GM18858 (cell line): ENCODE measurements around the gene STRIP1.

Experiments
- ATAC-seq: cut with Tn5 transposase; IDR thresholded peaks from one replicate; pipeline ENCODE4 v1.9.1; 2021; ENCODE audit not compliant: unreplicated experiment

Gene STRIP1, protein sequence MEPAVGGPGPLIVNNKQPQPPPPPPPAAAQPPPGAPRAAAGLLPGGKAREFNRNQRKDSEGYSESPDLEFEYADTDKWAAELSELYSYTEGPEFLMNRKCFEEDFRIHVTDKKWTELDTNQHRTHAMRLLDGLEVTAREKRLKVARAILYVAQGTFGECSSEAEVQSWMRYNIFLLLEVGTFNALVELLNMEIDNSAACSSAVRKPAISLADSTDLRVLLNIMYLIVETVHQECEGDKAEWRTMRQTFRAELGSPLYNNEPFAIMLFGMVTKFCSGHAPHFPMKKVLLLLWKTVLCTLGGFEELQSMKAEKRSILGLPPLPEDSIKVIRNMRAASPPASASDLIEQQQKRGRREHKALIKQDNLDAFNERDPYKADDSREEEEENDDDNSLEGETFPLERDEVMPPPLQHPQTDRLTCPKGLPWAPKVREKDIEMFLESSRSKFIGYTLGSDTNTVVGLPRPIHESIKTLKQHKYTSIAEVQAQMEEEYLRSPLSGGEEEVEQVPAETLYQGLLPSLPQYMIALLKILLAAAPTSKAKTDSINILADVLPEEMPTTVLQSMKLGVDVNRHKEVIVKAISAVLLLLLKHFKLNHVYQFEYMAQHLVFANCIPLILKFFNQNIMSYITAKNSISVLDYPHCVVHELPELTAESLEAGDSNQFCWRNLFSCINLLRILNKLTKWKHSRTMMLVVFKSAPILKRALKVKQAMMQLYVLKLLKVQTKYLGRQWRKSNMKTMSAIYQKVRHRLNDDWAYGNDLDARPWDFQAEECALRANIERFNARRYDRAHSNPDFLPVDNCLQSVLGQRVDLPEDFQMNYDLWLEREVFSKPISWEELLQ

DNA sequence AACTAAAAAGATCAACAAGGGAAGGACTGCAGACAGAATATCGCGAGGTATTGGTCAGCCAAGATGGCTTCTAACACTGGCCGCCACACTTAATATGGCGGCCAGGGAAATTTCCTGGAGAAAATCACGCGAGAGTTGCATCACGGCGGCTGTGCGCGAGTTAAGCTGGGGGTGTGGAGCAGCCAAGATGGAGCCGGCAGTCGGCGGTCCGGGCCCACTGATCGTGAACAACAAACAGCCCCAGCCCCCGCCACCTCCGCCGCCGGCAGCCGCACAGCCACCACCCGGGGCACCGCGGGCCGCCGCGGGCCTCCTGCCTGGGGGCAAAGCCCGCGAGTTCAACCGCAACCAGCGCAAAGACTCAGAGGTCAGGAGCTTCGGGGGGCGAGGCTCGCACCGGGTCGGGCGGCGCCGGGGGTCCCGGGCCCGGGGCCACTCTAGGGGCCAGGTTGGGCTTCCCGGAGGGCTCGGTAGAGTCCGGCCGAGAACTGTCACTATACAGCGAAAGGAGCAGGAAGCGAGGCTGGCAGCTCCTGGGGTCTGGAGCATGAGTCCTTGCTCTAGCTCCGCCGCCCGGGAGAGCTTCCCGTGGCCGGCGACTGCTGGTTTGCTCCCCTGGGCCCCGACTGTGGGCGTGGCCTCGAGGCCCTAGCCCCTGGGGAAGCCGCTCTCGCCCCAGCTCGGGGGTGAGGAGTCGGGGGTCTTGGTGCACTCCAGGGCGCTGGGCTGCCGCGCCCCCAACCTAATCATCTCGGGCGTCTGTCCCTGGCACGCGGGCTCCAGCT, at the start of gene STRIP1:
Gene STRIP1 (plus strand): TSS at position 174 of the 785 bp plus-strand sequence. CDS start 14 bp downstream, at position 188.
- ATAC-seq: peak; percentile 81

DNA sequence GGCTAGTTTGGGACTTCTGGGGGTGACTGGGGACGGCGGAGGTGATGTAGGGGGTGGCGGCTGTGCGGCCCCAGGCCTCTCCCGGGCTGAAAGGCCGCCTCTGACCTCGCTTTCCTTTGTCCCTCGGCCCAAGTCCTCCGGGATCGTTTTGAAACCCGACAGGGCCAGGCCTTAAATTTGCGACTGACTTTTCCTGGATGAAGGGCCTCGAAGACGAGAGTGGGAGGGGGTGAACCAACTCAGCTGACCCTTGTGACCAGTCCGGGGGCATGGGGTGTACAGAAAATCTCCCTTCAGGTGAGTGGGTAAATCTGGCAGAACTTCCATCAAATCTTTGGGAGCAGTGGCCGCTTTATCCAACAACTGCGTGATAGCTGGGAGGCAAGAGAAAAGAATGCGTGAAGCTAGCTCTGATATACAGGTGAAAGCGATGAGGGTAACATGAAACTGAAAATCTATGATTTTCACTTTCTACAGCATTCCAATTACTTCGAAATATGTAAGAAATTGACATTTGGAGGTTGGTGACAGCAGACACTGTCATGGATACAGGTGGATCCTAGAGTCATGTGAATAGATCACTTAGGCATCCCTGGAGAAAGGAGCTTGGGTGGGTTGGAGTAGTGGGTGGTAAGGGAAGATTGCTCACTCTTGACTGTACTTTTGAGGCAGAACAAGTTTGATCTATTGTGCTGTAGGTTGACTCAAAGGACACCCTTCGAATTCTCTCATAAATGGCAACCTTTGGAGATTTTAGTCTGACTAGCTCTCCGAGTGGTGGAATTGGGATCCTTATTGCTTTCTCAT, 49.0 kb upstream of the STRIP1 start:
- ATAC-seq: no peak

DNA sequence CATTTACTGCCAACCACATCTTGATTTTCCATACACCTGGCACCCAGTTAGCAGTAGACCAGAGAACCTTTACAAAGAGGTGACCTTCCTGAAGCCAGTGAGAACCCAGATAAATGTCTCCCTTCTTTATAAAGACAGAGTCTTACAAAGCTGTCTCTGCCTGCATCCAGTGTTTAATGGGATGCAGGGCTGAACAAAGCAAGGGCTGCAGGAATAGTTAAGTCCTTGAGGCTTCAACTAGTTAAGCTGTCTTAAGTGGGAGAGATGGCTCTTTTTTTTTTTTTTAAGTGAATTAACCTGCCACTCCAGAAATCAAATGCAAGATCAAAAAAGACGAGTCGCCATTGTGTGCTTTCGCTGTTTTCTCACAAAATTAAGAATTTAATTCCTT, 48.4 kb upstream of the STRIP1 start:
- ATAC-seq: no peak

DNA sequence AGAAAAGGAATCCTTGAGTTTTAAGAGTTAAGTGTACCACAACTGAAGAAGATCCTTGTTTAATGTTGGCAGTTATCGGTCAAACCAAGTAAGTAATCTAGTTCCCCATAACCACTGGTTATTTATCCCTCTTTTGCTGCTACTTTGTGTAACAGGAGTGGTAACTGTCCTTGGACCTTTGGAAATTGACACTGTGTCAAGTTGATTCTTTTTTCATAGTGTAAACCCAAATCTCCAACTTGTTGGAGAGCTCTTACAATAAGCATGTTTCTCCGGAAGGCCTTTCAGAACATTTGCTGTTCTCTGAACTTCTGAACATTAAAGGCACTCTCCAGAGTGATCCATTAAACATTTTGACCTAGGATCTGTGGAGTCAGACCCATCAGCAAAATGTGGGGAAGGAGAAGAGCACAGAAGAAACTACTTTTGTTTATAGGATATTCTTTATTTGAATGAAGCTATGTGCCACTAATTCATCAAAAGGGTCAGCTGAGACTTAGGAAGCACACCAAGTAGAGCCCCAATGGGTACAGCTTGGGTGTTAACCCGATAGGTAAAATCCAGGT, 46.0 kb upstream of the STRIP1 start:
- ATAC-seq: no peak

DNA sequence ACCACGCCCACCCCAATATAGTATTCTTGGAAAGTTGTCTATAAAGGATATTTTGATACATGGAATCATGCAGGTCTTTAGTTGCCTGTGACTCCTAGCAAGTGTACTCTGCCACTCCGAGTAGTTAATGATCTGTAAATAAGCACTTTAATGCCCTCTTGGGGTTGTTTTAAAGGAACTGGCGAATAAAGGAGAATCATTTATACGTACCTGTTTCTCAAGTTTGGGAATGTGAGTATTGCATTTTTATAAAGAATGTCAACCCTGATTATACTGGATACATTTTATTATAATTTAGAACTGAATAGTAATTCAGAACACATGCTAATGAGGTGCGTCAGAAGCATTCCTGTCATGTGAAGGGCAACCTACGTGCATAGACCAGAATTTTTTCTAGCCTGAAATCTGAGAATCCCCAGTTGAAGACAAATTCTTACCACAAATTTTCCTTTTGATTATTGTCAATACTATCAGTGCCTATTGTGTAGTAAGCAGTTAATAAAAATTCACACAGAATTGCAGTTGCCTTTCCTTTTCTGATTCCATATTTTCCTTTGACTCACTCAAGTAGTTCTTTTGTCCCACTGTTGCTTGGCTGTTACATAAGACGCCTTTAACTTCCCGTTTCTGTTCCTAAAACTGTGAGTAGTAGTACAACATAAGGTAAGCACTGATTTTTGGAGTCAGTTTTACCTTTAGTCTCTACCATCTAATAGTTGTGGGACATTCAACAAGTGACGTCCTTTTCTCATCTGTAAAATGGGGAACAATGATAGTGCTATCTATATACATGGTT, 44.7 kb upstream of the STRIP1 start:
- ATAC-seq: no peak

DNA sequence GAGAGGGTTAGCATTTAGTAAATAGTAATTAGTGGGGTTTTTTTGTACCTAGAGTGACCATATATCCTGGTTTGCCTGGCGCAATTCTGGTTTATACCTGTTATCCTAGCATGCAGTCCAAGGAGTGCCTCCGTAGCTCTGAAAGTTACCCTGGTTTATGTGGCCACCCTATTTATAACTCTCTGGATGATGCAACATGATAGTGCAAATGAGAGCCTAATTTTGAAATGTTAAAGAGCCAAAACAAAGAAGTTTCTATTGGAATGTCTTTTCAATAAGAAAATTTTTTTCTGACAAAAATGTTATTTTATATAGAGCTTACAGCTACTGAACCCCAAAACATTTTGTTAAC, 44.1 kb upstream of the STRIP1 start:
- no peak for ATAC-seq

DNA sequence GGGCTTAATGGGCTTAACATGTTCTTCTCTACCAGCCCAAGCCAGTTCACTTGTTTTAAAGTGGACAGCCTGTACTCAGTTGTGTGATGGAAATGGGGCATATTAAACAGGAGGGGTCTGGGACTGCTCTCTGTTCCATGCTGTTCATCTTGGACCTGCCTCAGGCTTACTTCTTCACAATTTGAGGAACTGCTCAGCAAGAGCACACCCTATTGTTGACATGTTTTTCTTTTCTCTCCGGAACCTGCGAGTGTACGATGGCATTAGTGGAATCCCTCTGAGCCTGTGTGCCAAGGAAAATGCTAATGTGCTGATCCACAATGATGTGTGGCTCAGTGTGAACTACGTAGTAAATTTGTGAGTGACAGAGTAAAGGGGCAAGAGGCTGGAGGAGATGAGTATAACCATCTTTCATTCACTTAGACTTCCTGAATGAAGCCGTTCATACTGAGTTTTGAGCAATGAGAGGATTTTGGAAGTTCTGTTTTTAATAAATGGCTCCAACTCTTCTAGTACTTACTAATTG, 43.0 kb upstream of the STRIP1 start:
- no peak for ATAC-seq

DNA sequence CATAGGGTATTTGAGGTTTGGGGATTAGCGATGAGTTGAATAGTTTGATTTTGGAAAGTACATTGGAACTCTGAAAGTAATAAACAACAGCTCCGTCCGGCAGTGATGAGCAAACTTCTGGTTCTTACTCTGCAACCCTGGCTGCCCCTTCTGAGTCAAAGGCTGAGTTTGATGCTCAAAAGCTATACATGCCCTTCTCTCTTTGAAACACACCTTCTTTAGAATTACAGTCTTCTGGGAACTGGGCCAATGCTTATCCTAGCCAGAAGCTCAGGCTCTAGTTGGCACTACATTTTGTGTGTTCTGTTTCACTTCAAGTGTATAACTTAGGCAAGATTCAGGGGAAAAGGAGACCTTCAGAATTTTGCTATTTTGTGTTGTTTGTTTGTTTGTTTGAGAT, 40.5 kb upstream of the STRIP1 start:
- no peak for ATAC-seq

DNA sequence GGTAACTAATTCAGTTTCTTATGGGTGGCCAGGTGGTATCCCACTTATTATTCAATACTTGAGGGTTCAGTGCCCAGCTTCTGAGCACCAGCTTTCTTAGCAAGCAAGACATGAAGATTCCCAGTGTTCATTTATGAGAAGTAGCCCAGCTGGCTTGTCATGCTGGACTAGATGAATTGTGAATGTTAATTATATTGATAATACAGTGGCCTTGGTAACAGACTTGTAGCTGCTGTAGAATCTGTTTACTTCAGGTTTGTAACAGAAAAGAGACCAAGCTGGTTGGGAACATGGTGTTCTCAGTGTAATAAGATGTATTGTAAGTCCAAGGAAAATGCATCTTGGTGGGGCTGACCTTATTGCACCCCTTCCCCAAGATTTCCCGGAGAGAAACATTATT, 39.8 kb upstream of the STRIP1 start:
- ATAC-seq: no peak

DNA sequence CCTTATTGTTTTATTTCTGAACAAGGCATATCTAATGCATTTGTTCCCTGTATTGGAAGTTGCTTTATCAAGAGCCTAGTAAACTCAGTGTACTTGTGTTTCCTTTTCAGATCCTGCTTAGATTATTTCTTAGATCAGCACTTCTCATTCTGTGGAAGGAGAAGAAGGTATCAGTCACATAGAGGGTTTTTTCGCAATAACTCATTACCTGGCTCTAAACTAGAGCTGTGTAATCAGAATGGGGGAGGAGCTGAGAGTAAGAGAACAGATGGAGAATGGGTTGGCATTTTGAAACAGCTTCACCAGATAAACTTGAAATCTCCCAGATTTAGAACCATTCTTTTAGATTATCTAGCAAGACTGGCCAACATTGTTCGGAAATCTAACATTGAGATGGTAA, 38.9 kb upstream of the STRIP1 start:
- no peak for ATAC-seq

DNA sequence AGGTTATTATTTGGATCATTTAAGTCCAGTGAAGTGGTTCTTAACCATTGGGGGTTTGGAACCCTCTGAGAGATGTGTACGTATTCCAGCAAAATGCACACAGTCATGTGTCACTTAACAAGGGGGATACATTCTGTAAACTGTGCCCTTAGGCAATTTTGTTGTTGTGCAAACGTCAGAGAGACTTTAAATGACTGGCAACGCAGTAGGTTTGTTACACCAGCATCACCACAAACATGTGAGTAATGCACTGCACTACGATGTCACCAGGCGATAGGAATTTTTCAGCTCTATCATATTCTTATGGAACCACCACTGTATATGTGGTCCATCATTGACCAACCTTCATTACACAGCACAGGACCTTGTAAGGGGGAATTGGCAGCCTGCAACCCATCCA, 37.9 kb upstream of the STRIP1 start:
- no peak for ATAC-seq

DNA sequence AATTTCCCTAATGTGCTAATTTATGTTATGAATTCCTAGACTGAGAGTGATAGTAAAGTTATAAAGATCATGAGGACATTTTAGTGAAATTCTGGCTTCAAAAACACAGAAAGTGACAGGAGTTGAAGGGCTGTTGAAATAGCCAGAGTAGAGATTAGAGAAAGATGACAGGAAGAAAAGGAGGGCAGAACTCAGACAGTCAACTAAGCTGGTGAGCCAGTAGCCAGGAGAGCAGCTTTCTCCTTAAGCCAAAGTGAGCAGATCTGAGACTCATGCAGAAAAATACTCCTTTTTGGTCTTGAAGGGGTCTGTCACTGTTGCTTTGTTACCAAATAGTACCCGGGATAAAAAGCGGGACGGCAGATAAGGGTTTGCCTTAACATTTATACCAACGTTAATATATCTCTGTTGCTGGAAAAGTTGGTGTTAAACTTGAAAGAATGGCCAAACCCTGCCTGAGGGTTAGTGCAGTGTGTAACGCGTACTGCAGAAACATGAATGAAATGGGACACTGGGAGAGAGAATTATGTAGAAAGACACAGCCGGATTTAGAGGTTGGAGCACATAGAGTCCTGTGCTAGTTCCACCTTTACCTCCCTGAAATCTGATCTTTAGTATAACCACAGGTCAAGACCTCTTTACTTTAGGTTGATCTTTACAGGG, 37.1 kb upstream of the STRIP1 start:
- no peak for ATAC-seq

DNA sequence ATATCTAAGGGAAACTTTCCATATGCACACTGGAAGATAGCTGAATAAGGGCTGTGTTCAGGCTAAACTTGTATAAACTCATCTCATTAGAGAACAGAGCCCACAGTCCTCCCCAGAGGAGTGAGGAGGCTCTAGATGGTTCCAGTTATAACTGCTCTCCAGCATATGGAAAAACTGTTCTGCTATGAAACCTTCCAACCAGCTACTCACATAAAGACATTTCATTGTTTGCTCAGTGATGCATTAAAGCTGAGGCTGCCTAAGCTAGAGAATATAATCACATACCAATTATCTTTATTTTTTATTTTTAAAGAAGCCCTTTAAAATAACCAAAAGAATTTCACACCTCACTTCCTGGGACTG, 36.6 kb upstream of the STRIP1 start:
- ATAC-seq: no peak

DNA sequence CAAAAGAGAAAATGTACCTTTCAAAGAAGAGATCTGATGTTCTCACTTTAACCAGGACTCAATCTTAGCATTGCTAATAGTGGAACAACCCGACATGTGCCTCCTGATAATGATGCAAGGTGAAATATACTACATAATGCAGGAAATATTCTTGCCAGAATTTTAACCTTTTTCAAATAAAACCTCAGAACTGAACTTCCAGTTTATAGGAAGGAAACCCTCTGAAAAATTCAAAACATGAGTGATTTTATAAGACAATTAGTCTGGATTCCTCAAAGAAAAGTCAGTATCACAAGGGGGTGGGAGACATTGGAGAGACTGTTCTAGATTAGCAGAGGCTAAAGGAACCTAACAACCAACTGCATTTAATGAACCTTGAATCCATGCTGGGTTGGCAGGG, 31.7 kb upstream of the STRIP1 start:
- no peak for ATAC-seq

DNA sequence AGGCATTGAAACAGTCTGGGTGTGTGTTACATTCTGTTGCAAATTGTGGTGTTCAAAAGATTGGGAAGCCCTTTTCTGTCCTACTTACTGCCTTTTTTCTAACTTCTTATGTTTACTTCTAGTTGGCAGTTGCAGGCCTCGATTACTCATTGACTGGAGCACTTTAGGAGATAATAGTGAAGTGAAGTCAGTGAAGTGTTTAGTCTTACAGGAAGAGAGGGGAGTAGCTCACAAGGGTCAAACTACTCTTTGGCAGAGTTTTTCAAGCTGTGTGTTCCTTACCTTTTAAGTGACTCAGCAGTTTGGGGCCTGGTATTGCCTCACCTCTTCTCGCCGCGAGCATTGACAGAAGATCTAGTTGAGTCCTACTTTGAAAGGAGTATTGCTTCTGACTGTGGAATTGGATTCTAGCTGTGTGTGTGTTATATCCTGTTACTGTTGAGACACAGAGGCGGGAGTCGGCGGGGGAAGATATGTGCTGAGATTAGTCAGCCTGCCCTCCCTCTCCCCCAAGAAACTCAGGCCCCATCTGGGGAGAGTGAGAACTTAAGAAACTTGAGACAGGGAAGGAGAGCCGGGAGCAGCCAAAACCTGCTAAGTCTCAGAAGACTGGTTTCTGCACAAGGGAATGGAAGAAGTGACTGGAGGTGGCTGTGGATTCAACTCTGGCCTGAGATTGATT, 30.5 kb upstream of the STRIP1 start:
- peak; percentile 35 for ATAC-seq

DNA sequence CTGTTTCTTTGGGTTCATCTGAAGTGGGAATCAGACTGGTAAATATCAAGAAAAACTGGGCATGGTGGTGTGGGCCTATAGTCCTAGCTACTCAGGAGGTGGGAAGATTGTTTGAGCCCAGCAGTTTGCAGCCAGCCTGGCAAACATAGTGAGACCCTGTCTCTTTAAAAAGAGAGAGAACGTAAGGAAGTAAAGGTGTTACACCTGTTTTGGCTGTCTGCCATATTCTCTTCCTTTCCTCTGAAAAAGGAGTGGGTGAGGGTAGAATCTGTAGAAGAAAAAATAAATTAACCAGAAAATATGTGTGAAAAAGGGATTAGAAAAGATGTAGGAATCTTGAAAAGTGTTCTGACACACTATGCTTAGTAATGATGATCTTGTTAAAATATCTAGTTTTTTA, 29.8 kb upstream of the STRIP1 start:
- ATAC-seq: no peak

DNA sequence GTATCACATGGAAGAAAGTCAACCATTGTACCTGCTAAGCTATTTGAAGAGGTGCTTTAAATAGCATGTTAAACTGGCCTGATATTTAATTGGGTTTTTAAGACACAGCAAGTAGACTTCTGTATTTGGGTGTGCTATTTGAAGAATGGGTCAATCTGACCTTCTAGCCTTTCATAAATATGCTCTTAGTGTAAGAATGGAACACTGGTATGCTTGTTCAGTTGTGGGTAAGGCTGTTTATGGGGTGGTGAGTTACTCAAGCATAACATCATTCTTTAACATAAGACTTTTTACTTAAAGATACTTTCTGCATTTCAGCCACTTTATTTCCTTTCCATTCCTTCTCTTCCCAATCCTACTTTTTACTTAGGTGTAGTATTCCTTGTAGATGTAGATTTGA, 28.5 kb upstream of the STRIP1 start:
- no peak for ATAC-seq

DNA sequence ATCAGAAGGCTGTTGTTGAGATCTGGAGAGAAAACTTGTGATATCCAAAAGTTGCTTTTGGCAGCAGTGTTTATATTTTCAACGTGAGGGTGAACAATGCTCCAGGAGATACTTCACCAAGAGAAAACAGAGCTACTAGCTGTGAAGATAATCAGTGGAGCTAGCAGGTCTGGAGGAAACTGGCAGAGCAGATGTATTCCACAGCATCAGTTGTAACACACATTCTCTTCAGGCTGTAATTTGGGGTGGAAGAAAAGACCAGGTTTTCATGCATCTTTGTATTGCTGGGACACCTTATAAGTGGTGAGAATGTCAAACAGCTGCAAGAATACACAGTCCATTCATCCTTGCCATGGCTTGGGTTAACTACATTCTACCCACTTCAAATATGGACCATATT, 27.9 kb upstream of the STRIP1 start:
- ATAC-seq: no peak
